B cell (primary cell): ENCODE data around the gene NCKAP1.

ENCODE experiments used
- EZH2 ChIP-seq: IDR thresholded peaks from 2 replicates; pipeline ENCODE4 v1.6.1; 2012; ENCODE audit warnings: borderline replicate concordance, low read depth, mild to moderate bottlenecking, moderate library complexity, low read length; ENCODE audit not compliant: insufficient read depth, poor library complexity, severe bottlenecking
- TF ChIP-seq, protein P1 (sequence below): fragments of 200-600 bp; IDR thresholded peaks from one replicate; pipeline ENCODE4 v1.8.0; 2022; ENCODE audit warnings: antibody characterized with exemption, mild to moderate bottlenecking

DNA sequence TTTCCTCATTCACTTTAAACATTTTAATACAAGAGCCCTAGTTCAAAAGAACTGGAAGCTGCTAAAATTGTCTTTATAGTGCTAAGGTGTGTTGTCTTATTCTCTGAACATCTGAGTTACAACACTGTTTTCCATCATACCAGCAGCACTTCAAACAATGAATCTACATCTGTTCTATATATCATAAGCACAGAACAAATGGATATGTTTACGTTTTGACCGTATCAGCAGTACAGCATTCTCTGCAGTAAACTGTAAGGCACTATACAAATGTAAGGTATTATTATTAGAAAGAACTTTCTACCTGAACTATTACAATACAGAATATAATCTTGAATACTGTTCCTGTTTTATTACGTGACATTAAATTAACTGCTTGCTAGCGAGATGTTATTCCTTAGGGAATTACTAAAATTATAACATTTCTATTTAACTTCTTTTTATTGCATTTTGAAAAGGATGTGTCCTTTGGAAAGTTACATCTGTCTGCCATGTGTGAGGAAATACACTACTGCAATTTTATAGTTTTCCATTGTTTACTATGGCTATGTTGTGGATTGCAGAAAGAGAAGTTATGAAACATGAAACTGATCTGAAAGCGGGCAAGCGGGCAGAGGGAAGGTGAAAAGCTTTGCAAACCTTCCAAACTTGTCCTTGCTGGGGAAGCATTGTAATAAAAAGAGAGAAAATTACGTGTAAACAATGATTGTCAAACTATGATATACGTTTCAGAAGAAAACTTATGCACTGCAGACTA is 13.7 kb downstream of the NCKAP1 start:
- TF ChIP-seq, protein P1, sequence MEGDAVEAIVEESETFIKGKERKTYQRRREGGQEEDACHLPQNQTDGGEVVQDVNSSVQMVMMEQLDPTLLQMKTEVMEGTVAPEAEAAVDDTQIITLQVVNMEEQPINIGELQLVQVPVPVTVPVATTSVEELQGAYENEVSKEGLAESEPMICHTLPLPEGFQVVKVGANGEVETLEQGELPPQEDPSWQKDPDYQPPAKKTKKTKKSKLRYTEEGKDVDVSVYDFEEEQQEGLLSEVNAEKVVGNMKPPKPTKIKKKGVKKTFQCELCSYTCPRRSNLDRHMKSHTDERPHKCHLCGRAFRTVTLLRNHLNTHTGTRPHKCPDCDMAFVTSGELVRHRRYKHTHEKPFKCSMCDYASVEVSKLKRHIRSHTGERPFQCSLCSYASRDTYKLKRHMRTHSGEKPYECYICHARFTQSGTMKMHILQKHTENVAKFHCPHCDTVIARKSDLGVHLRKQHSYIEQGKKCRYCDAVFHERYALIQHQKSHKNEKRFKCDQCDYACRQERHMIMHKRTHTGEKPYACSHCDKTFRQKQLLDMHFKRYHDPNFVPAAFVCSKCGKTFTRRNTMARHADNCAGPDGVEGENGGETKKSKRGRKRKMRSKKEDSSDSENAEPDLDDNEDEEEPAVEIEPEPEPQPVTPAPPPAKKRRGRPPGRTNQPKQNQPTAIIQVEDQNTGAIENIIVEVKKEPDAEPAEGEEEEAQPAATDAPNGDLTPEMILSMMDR: no peak
- no peak for TF ChIP-seq EZH2
